ENCODE data around the gene CLN6. TPM values are rescaled to one million over a fixed set of nuclear protein-coding genes. Genes with fewer than 3 reads are reported as not detected.
"Not testable (repeated sequence)": the region's sequence is repeated elsewhere in the genome, so short reads cannot be mapped to it uniquely, and the experiment has no call there.

The CLN6 gene
- polyA plus RNA-seq, 2 donors = 17.8 to 23.5 TPM

- H3K4me3 ChIP-seq (ENCODE audit: low read depth in 1 of 2, low read length in 2 of 2); H3K9me3 ChIP-seq (ENCODE audit: control insufficient read depth in 2 of 2, insufficient read depth in 1 of 2, low read depth in 1 of 2, low read length in 1 of 2); H3K36me3 ChIP-seq (ENCODE audit: control insufficient read depth in 2 of 2, insufficient read depth in 2 of 2, low read length in 1 of 2); H3K27me3 ChIP-seq (ENCODE audit: control insufficient read depth in 1 of 2, insufficient read depth in 2 of 2, low read length in 2 of 2); H3K27ac ChIP-seq (ENCODE audit: low read depth in 2 of 2, low read length in 1 of 2): not testable (repeated sequence)
- H3K4me1 ChIP-seq (ENCODE audit: control insufficient read depth in 2 of 2, insufficient read depth in 2 of 2, low read length in 1 of 2) = peaks cover 3 to 12% of the 10 kb centered on the region in 2 donors
- 95 to 98% methylated on average over 4 of the region's 4 CpGs for WGBS, 2 donors
Observed at GRCh38 chr15:68225442-68225841, 4.1 kb downstream of the CLN6 start.

GRCh38 chr15:68224546-68225250, 4.8 kb downstream of the CLN6 start:
- H3K27me3 ChIP-seq (ENCODE audit: control insufficient read depth in 1 of 2, insufficient read depth in 2 of 2, low read length in 2 of 2) = no peaks in the 10 kb centered on the region
- WGBS, 2 donors = 69 to 82% methylated on average over 3 of the region's 3 CpGs
- no peaks in the 10 kb centered on the region for H3K9me3 ChIP-seq (ENCODE audit: control insufficient read depth in 2 of 2, insufficient read depth in 1 of 2, low read depth in 1 of 2, low read length in 1 of 2)
- peaks cover 3 to 12% of the 10 kb centered on the region in 2 donors for H3K4me1 ChIP-seq (ENCODE audit: control insufficient read depth in 2 of 2, insufficient read depth in 2 of 2, low read length in 1 of 2)
- H3K27ac ChIP-seq (ENCODE audit: low read depth in 2 of 2, low read length in 1 of 2) = no peak overlapping the region
- H3K4me3 ChIP-seq (ENCODE audit: low read depth in 1 of 2, low read length in 2 of 2) = no peak overlapping the region
- no peaks in the 10 kb centered on the region for H3K36me3 ChIP-seq (ENCODE audit: control insufficient read depth in 2 of 2, insufficient read depth in 2 of 2, low read length in 1 of 2)

GRCh38 chr15:68224108-68224507, 5.4 kb downstream of the CLN6 start:
- peaks cover 3 to 12% of the 10 kb centered on the region in 2 donors for H3K4me1 ChIP-seq (ENCODE audit: control insufficient read depth in 2 of 2, insufficient read depth in 2 of 2, low read length in 1 of 2)
- WGBS, 2 donors = 62 to 82% methylated on average over 3 of the region's 3 CpGs
- no peaks in the 10 kb centered on the region for H3K27me3 ChIP-seq (ENCODE audit: control insufficient read depth in 1 of 2, insufficient read depth in 2 of 2, low read length in 2 of 2)
- no peak overlapping the region for H3K27ac ChIP-seq (ENCODE audit: low read depth in 2 of 2, low read length in 1 of 2)
- H3K36me3 ChIP-seq (ENCODE audit: control insufficient read depth in 2 of 2, insufficient read depth in 2 of 2, low read length in 1 of 2) = no peaks in the 10 kb centered on the region
- H3K4me3 ChIP-seq (ENCODE audit: low read depth in 1 of 2, low read length in 2 of 2) = no peak overlapping the region
- no peaks in the 10 kb centered on the region for H3K9me3 ChIP-seq (ENCODE audit: control insufficient read depth in 2 of 2, insufficient read depth in 1 of 2, low read depth in 1 of 2, low read length in 1 of 2)

GRCh38 chr15:68223171-68223570, 6.4 kb downstream of the CLN6 start:
- Histone ChIP-seq H3K4me1 (ENCODE audit: control insufficient read depth in 2 of 2, insufficient read depth in 2 of 2, low read length in 1 of 2) (peaks cover 3 to 8% of the 10 kb centered on the region in 2 donors), H3K27ac (ENCODE audit: low read depth in 2 of 2, low read length in 1 of 2) (no peak overlapping the region), H3K36me3 (ENCODE audit: control insufficient read depth in 2 of 2, insufficient read depth in 2 of 2, low read length in 1 of 2) (peaks cover 0 to 2% of the 10 kb centered on the region in 2 donors), H3K27me3 (ENCODE audit: control insufficient read depth in 1 of 2, insufficient read depth in 2 of 2, low read length in 2 of 2) (no peaks in the 10 kb centered on the region), H3K4me3 (ENCODE audit: low read depth in 1 of 2, low read length in 2 of 2) (no peak overlapping the region), H3K9me3 (ENCODE audit: control insufficient read depth in 2 of 2, insufficient read depth in 1 of 2, low read depth in 1 of 2, low read length in 1 of 2) (no peaks in the 10 kb centered on the region)
- WGBS, 2 donors = 93 to 94% methylated on average over 6 of the region's 6 CpGs

- not testable (repeated sequence) for H3K4me3 ChIP-seq (ENCODE audit: low read depth in 1 of 2, low read length in 2 of 2); H3K4me1 ChIP-seq (ENCODE audit: control insufficient read depth in 2 of 2, insufficient read depth in 2 of 2, low read length in 1 of 2); H3K9me3 ChIP-seq (ENCODE audit: control insufficient read depth in 2 of 2, insufficient read depth in 1 of 2, low read depth in 1 of 2, low read length in 1 of 2); H3K36me3 ChIP-seq (ENCODE audit: control insufficient read depth in 2 of 2, insufficient read depth in 2 of 2, low read length in 1 of 2); H3K27ac ChIP-seq (ENCODE audit: low read depth in 2 of 2, low read length in 1 of 2); H3K27me3 ChIP-seq (ENCODE audit: control insufficient read depth in 1 of 2, insufficient read depth in 2 of 2, low read length in 2 of 2)
- WGBS, 2 donors = 91 to 92% methylated on average over 13 to 18 of the region's 18 CpGs
Observed at GRCh38 chr15:68222432-68222743, 7.1 kb downstream of the CLN6 start.

- H3K27ac ChIP-seq (ENCODE audit: low read depth in 2 of 2, low read length in 1 of 2); H3K36me3 ChIP-seq (ENCODE audit: control insufficient read depth in 2 of 2, insufficient read depth in 2 of 2, low read length in 1 of 2); H3K4me1 ChIP-seq (ENCODE audit: control insufficient read depth in 2 of 2, insufficient read depth in 2 of 2, low read length in 1 of 2); H3K9me3 ChIP-seq (ENCODE audit: control insufficient read depth in 2 of 2, insufficient read depth in 1 of 2, low read depth in 1 of 2, low read length in 1 of 2); H3K27me3 ChIP-seq (ENCODE audit: control insufficient read depth in 1 of 2, insufficient read depth in 2 of 2, low read length in 2 of 2); H3K4me3 ChIP-seq (ENCODE audit: low read depth in 1 of 2, low read length in 2 of 2): not testable (repeated sequence)
- WGBS, 2 donors = 87 to 91% methylated on average over 43 to 55 of the region's 55 CpGs
Observed at GRCh38 chr15:68221530-68222431, 7.7 kb downstream of the CLN6 start.

- Histone ChIP-seq H3K27me3 (ENCODE audit: control insufficient read depth in 1 of 2, insufficient read depth in 2 of 2, low read length in 2 of 2) (no peaks in the 10 kb centered on the region), H3K4me1 (ENCODE audit: control insufficient read depth in 2 of 2, insufficient read depth in 2 of 2, low read length in 1 of 2) (no peaks in the 10 kb centered on the region), H3K4me3 (ENCODE audit: low read depth in 1 of 2, low read length in 2 of 2) (no peak overlapping the region), H3K27ac (ENCODE audit: low read depth in 2 of 2, low read length in 1 of 2) (no peak overlapping the region), H3K9me3 (ENCODE audit: control insufficient read depth in 2 of 2, insufficient read depth in 1 of 2, low read depth in 1 of 2, low read length in 1 of 2) (no peaks in the 10 kb centered on the region), H3K36me3 (ENCODE audit: control insufficient read depth in 2 of 2, insufficient read depth in 2 of 2, low read length in 1 of 2) (peaks cover 0 to 2% of the 10 kb centered on the region in 2 donors)
- 96 to 97% methylated on average over 6 of the region's 6 CpGs for WGBS, 2 donors
Observed at GRCh38 chr15:68220967-68221366, 8.6 kb downstream of the CLN6 start.

GRCh38 chr15:68220489-68220888, 9.0 kb downstream of the CLN6 start:
- Histone ChIP-seq H3K36me3 (ENCODE audit: control insufficient read depth in 2 of 2, insufficient read depth in 2 of 2, low read length in 1 of 2) (peaks cover 0 to 2% of the 10 kb centered on the region in 2 donors), H3K27ac (ENCODE audit: low read depth in 2 of 2, low read length in 1 of 2) (no peak overlapping the region), H3K4me3 (ENCODE audit: low read depth in 1 of 2, low read length in 2 of 2) (no peak overlapping the region), H3K9me3 (ENCODE audit: control insufficient read depth in 2 of 2, insufficient read depth in 1 of 2, low read depth in 1 of 2, low read length in 1 of 2) (no peaks in the 10 kb centered on the region), H3K27me3 (ENCODE audit: control insufficient read depth in 1 of 2, insufficient read depth in 2 of 2, low read length in 2 of 2) (no peaks in the 10 kb centered on the region), H3K4me1 (ENCODE audit: control insufficient read depth in 2 of 2, insufficient read depth in 2 of 2, low read length in 1 of 2) (no peaks in the 10 kb centered on the region)
- 93 to 97% methylated on average over 2 of the region's 2 CpGs for WGBS, 2 donors

GRCh38 chr15:68218847-68219798, 10.4 kb downstream of the CLN6 start:
- Histone ChIP-seq H3K9me3 (ENCODE audit: control insufficient read depth in 2 of 2, insufficient read depth in 1 of 2, low read depth in 1 of 2, low read length in 1 of 2) (no peaks in the 10 kb centered on the region), H3K36me3 (ENCODE audit: control insufficient read depth in 2 of 2, insufficient read depth in 2 of 2, low read length in 1 of 2) (peaks cover 0 to 2% of the 10 kb centered on the region in 2 donors), H3K27me3 (ENCODE audit: control insufficient read depth in 1 of 2, insufficient read depth in 2 of 2, low read length in 2 of 2) (no peaks in the 10 kb centered on the region), H3K4me1 (ENCODE audit: control insufficient read depth in 2 of 2, insufficient read depth in 2 of 2, low read length in 1 of 2) (no peaks in the 10 kb centered on the region), H3K4me3 (ENCODE audit: low read depth in 1 of 2, low read length in 2 of 2) (no peak overlapping the region), H3K27ac (ENCODE audit: low read depth in 2 of 2, low read length in 1 of 2) (no peak overlapping the region)
- 93 to 96% methylated on average over 9 of the region's 9 CpGs for WGBS, 2 donors
